GM12892 (cell line): Measurements from ENCODE around the gene ZNF138.

Source experiments
- DNase-seq: peaks from one replicate; pipeline ENCODE4 v3.0.0; 2011; ENCODE audit not compliant: insufficient read length
- FAIRE-seq: peaks from 2 replicates; lab custom pipeline; 2011; peaks lifted over from hg19 to GRCh38; lab: Jason Lieb, UNC
- POLR2A ChIP-seq: IDR thresholded peaks from 2 replicates; pipeline ENCODE4 v1.6.1; 2011; ENCODE audit warnings: low read depth, low read length, control low read depth
- POLR2AphosphoS5 ChIP-seq: IDR thresholded peaks from 2 replicates; pipeline ENCODE4 v1.6.1; 2011; ENCODE audit warnings: low read depth, low read length, control low read depth
- TAF1 ChIP-seq: IDR thresholded peaks from 2 replicates; pipeline ENCODE4 v1.6.1; 2011; ENCODE audit warnings: low read depth, mild to moderate bottlenecking, control low read depth, low read length, borderline replicate concordance

Gene ZNF138

GRCh38 chr7:64879086-64879730 is 85.0 kb downstream of the ZNF138 start:
- no peak for FAIRE-seq
- DNase-seq, result no peak
- TF ChIP-seq TAF1 (no peak), POLR2AphosphoS5 (no peak), POLR2A (no peak)

- no peak for TF ChIP-seq POLR2A
- no peak for TF ChIP-seq TAF1
- FAIRE-seq (no peak), DNase-seq (no peak)
These were observed 85.6 kb downstream of the ZNF138 start for GRCh38 chr7:64879800-64880199.

GRCh38 chr7:64880322-64881297 is 86.4 kb downstream of the ZNF138 start:
- TF ChIP-seq TAF1 (no peak), POLR2AphosphoS5 (no peak), POLR2A (no peak)
- FAIRE-seq (no peak), DNase-seq (peak; percentile 9)

GRCh38 chr7:64881461-64882287 is 87.4 kb downstream of the ZNF138 start:
- FAIRE-seq (no peak), DNase-seq (peak; percentile 6)
- TF ChIP-seq TAF1, result no peak
- no peak for TF ChIP-seq POLR2A
- TF ChIP-seq POLR2AphosphoS5, result no peak

DNA sequence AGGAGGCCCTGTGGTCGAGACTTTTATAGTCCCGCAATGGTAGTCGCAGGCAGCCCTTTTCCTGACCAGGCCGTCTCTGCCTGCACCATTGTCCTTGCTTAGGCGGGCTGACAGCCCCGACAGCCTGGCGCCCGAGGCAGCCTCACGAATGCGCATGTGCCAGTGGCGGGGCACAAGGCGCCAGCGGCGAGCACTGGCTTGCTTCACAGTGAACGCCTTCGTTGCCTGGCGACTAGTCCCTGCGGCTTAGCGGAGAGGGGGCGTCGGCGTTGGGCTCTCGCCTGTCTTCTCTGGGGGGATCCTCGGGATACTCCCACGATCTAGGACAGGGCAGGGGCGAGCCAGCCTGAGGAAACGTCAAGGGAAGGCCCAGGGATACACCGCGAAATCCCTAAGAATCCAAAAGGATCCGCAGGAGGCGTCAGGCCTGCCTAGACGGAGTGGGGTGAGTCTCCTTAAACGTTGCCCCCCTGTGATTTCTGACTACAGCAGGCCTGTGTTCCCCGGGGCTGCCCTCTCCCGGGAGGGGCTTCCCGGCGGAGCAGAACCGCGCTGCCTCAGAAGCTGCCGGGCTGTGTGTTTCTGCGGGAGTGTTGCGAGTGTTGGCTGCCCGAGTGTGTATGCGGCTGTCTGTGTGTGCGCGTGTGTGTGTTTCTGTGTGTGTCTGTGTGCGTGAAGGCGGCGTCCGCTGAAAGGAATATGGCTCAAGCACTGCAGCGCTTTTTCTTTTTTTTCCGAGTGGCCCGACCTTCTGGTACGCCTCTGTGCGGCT is 88.3 kb downstream of the ZNF138 start:
- no peak for TF ChIP-seq POLR2A
- TF ChIP-seq TAF1, result no peak
- no peak for TF ChIP-seq POLR2AphosphoS5
- FAIRE-seq, result no peak
- DNase-seq, result peak; percentile 17
